HL-60/S4 treated with phorbol 12-myristate 13-acetate at 8.2 ng/mL for 4 days and 3 days (cell line): Measurements from ENCODE around the gene SSUH2.

Experiments used
- in situ Hi-C: fragments of 300-500 bp; cut with MboI; formaldehyde crosslinking; loops from 2 replicates; pipeline ENCODE4 v1.15.0; 2022; ENCODE audit warnings: low sequenced_read_pairs

Gene SSUH2

DNA sequence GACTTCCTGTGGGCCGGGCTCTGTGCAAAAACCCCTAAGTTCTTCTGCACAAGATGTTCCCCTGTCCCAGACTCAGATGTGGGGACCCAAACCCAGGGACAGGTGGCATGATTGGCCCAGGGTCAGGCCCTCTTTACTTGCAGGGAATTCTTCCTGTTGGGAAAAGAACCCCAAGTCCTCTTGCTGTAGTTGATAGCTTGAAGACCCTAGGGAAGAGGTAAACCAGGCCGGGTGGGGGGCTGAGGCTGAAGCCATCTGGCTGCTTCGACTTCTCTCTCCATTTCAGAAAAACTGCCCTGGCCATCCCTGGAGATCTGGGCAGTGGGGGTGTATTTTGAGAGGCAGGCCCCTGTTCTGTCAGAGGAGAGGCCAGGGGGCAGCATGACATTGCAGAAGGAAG is 23.5 kb downstream of the SSUH2 start:
- in situ Hi-C loops: loop anchor here (25.0 kb wide), 1 partner anchor 184 kb away; no protein-coding TSS in a partner anchor

DNA sequence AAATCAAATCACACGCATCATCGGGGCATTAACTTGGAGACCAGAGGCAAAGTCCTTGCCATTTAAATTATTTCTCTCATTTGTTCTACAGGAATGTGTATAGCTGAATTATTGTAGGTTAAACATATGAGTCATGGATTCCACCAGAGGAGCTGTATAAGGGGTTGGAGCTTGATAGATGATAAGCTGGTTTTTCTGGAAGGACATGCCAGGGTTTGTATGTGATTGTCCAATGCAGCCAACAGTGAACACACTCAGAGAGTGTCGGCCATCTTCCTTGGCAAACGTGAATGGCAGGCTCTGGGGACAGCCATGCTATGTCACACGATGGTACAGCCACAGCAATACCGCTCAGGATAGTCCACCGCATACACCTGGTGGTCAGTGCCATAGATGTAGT is 25.1 kb downstream of the SSUH2 start:
- in situ Hi-C loops: loop anchor here (25.0 kb wide), 1 partner anchor 182 kb away; no protein-coding TSS in a partner anchor

DNA sequence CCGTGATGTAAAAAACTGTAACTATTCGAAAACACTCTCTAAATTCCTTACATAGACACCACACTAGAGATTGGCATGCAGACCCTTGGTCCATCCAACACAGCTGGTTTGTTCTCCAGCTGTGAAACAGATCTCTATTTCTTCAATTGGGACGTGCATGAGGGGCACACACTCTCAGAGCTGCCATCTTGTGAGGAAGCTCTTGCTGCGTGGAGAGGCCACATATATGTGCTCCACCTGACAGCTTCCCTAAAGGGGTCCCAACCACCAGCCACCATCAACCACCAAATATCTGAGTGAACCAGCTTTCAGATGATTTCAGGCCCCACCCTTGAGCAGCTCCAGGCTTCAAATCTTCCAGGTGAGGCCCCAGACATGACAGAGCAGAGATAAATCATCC is 25.6 kb downstream of the SSUH2 start:
- in situ Hi-C loops: loop anchor here (25.0 kb wide), 1 partner anchor 182 kb away; no protein-coding TSS in a partner anchor

DNA sequence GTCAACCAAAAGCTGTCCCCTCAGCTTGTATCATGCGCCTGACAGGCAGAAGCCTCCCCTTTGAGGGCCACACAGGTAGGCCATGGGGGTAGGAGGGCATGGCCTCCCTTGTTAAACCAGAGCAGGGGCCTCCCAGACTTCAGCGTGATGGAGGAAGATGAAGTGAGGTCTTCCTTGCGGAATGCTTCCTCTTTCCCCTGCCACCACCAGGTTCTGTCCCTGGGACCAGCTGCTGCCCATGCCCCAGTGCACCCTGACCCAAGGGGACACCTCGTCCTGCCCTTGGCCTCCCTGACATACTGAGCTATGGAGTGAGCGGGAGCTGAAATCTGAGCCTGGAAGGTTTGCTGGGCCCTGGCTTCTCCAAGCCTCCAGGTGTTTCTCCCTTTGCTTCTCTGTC is 26.7 kb downstream of the SSUH2 start:
- in situ Hi-C loops: loop anchor here (25.0 kb wide), 1 partner anchor 181 kb away; no protein-coding TSS in a partner anchor

DNA sequence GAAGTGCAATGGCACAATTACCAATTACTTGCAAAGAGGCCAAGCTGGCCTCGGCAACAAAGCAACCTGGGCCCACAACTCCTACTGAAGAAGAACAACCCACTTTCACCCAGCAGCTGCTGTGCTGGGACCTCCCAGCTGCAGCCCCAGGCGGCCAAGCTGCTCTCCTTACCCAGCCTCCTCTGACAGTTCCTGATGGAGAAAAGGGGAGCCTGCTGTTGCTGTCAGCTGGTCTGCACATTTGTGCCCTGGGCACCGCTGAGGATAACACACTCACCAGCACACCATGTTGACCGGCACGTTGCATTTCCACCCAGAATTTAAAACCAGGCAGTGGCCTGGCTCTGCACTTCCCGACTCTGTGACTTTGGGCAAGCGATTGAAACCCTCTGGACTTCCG is 33.6 kb downstream of the SSUH2 start:
- in situ Hi-C loops: loop anchor here (25.0 kb wide), 1 partner anchor 174 kb away; no protein-coding TSS in a partner anchor

DNA sequence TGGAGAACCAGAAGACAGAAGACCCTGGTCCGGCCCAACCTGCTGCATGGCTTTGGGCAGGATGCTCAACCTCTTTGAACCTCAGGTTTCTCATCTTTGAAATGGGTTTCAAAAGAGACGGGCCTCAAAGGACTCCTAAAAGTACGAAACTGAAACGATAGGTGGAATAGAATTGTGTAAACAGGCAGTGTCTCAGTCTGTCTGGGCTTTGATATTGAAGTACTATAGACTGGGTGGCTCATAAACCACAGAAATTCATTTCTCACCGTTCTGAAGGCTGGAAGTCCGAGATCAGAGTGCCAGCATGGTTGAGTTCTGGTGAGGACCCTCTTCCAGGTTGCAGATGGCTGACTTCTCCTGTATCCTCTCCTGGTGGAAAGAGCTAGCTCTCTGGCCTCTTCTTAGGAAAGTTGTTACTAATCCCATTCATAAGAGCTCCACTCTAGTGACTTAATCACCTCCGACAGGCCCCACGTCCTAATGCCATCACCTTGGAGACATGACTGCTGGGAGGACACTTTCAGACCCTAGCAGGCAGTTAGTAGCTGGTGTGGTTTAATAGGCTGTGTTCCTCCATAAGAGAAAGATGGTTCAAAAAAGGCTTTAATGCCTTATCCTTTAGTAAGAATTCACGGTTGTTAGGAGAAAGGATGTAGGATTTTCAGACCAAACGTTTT is 35.7 kb downstream of the SSUH2 start:
- in situ Hi-C loops: loop anchor here (25.0 kb wide), 1 partner anchor 172 kb away; no protein-coding TSS in a partner anchor

DNA sequence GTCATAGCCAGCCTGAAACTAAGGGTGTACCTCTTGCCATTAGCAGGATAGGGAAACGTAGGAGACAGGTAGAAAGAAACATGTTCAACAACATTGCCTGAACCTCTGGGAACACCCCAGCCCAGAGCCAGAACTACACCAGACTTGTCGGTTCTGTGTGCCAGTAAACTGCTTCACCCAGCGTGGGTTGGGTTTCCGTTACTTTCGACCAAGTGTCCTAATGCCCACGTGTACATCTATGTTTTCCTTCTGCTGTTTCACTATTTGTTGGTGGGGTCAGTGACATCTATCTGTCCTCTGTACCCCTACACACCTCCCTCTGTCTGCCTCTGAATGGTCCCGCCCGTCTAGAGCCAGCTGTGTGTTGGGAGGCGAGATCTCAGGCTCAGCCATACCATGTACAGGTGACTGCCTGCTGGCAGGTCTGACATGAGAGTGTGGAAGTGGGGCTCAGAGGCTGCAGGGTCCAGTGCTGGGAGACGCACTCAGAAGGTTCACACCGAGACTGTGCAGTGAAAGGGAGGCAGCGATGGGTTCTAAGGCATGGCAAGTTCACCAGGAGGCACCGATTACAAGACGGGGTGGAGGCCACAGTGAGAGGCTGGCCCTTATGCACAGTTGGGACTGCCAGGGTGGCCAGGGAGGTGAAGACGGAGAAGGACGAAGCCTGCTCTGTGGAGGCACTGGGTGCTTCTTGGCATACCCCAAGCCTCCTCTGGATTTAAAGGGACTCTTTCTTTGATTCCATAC is 36.4 kb downstream of the SSUH2 start:
- in situ Hi-C loops: loop anchor here (25.0 kb wide), 1 partner anchor 171 kb away; no protein-coding TSS in a partner anchor

- in situ Hi-C loops: loop anchor here (25.0 kb wide), 1 partner anchor 170 kb away; no protein-coding TSS in a partner anchor
Observed at GRCh38 chr3:8607234-8608040, 37.2 kb downstream of the SSUH2 start.

DNA sequence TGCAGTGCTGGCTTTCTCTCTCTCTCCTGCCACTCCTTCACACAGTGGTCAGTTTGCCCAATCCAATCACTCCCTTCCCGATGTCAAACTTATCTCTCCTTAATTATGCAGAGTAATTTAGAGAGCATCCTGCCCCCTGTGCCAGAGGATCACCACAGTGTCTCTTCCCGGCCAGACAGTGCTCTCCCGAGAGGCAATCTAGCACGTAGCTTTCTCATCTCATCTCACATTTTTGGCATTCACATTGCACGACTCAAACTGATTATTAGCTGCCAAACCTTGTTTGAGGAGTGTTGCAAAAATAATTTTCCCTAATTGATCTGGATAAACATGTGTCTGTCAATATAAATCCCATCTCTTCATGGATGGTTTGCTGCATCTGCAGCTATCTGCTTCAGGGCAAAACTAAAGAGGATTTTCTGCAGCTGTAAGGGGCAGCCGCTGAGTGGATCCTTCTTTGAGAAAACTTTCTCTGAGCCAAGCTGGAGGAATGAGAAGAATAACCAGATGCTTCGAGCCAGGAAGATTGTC is 37.8 kb downstream of the SSUH2 start:
- in situ Hi-C loops: loop anchor here (25.0 kb wide), 1 partner anchor 169 kb away; no protein-coding TSS in a partner anchor

GRCh38 chr3:8604988-8605387 is 39.6 kb downstream of the SSUH2 start:
- in situ Hi-C loops: loop anchor here (25.0 kb wide), 1 partner anchor 168 kb away; no protein-coding TSS in a partner anchor

GRCh38 chr3:8604006-8604405 is 40.6 kb downstream of the SSUH2 start:
- in situ Hi-C loops: loop anchor here (25.0 kb wide), 1 partner anchor 167 kb away; no protein-coding TSS in a partner anchor

DNA sequence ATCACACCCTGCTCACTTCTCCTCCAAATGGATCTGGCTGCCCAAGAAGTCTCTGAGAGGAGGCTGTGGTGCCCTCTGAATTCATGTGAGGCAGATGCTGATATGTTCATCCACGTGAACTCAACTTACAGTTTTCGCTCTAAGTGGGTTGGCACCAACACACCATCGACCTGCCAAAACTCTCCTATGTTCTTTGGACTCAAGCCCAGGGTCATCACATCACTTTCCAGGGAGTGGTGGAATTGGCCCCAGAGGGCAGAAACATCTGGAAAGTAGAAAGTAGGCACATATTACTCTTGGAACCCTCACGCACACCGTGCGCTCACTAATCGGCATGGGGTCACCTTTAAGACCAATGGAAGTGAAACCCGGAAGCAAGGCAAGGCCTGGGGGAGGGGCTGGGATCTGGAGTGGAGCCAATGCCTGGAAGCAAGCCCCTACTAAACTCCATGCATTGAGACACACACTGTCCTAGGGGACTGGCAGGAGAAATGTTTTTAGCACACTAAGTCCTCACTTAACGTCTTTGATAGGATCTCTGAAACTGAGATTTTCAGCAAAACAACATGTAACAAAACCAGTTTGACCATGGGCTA is 41.4 kb downstream of the SSUH2 start:
- in situ Hi-C loops: loop anchor here (25.0 kb wide), 1 partner anchor 166 kb away; no protein-coding TSS in a partner anchor

- in situ Hi-C loops: loop anchor here (25.0 kb wide), 1 partner anchor 163 kb away; no protein-coding TSS in a partner anchor
Observed at GRCh38 chr3:8600457-8600856, 44.1 kb downstream of the SSUH2 start.

- in situ Hi-C loops: no loop called here
Observed at GRCh38 chr3:8599146-8599545, 45.5 kb downstream of the SSUH2 start.

DNA sequence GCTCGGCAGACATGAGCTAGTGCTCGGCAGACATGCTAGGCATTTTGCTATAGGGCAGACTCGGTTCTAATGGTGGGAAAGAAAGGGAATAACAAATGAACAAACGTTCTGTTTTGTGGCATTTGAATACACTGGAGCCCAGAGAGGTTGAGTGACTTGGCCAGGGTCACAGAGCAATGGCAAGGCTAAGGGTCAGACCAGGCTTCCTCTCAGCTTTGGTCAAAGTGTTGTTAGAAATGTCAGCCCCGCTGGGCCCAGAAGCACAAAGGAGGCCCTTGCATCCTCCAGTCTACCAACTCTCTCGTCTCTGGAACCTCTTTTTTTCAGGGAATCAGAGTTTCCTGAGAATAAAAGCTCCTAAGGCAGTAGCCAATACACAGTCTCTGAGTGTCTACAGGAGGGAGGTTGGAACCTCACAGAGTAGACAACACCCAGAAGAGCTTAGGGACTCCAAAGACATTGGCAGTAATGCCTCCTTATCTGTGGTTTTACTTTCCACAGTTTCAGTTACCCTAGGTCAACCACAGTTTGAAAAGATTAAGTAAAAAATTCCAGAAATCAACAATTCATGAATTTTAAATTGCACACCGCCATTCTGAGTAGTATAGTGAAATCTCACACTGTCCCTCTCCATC is 47.3 kb downstream of the SSUH2 start:
- in situ Hi-C loops: no loop called here

DNA sequence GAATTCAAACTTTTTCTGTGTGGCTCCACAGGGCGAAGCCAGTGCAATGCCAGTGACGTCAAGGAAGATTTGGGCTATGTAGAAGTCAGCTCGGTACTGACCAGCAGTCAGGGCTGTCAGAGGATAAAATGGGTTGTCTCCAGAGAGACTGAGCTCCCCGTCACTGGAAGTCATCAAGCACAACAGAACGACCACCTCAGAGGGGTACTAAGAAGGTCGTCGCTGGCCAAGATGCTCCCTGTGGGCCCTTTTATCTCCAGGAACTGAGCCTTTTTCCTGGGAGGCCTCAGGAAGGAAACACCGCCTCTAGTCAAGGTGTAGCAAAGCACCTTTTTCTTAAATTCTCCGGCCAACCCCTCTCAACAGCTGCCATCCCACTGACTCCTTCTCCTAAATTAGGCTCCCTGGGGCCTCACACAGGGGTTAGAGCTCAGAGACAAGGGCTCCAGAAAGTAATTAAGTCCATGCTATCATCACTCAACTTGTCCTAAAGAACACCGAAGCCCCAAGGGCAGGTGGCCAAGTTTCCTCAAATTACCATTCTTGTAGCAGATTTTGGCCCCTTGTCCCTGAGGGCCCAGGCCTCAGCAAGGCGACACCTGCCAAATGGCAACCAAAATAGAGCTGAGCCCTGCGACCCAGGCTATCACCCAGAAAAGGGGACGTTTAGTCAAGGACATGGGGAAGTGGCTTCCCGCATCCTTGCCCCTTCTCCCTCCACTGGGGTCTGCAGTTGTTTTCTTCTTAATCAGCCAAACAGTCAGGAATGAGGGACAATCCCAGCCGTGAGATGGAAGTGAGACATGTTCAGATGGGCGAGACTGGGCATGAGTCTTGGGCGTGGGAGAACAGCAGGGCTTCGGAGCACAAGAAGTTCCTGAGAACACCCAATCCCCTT is 48.0 kb downstream of the SSUH2 start:
- in situ Hi-C loops: no loop called here

GRCh38 chr3:8595695-8596115 is 48.9 kb downstream of the SSUH2 start:
- in situ Hi-C loops: no loop called here

DNA sequence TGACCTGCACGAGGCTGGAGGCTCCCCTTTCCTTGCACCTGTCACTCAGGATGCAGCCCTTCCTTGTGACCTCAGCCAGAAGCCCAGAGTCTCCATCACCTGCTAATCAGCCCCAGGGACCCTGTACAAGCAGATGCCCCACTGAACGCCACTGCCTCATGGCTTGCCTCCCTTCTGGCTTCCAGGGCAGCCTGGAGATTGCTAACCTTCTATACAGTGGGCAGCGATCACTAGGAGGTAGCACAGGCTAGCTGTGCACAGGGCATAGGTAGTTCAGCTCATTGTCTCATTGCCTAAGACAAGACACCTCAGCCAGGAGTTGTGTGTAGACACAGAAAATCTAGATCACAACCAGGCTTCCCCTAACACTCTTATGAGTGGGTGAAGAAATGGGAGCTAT is 49.3 kb downstream of the SSUH2 start:
- in situ Hi-C loops: no loop called here
